ENCODE data around the gene COL4A1. TPM values are rescaled to one million over a fixed set of nuclear protein-coding genes. Genes with fewer than 3 reads are reported as not detected.
A peak's percentile ranks its signal among the peaks of the same experiment; 100 is the strongest.

The COL4A1 gene
- polyA plus RNA-seq, 2 of the 4 experiments (the other 2 are of a cell fraction), result 23.8 to 71.3 TPM

GRCh38 chr13:110119935-110120905 is 186.7 kb downstream of the COL4A1 start:
- no peak for FAIRE-seq
- POLR2A ChIA-PET, result no interaction called here
- Histone ChIP-seq H3K9me3 (no peaks in the 10 kb centered on the region), H3K4me1 (peaks cover 28% of the 10 kb centered on the region), H3K4me3 (no peak overlapping the region), H3K4me2 (peak overlapping the region; percentile 55), H3K27ac (peak overlapping the region; percentile 68 to 70; a peak in 5 of 6 replicates)
- CTCF ChIA-PET, result interaction anchor here (0.6 to 0.9 kb wide), 2 partner anchors 331 to 509 kb away, joined by 3 read pairs; no protein-coding TSS in a partner anchor
- WGBS (ENCODE audit: missing lambda C conversion rate), result 29% methylated on average over 16 of the region's 18 CpGs
- peak; percentile 59 for TF ChIP-seq FOSL2 (IDR thresholded peaks at IDR 0.05)
- TF ChIP-seq FOSL2 (CRISPR knock-in tag; IDR thresholded peaks at IDR 0.05), result peak; percentile 80
- no peak for TF ChIP-seq POLR2A (IDR thresholded peaks at IDR 0.05; ENCODE audit: low read length)
- TF ChIP-seq EP300 (IDR thresholded peaks at IDR 0.05), result peak in 1 of 2 experiments; percentile 47; a peak in 1 of 5 replicates
- TF ChIP-seq JUNB (IDR thresholded peaks at IDR 0.05), result 0 out of 2 replicates have a peak, but pooled peaks have one; percentile 45
- DNase-seq (ENCODE audit: low read depth in 1 of 2, low spot score in 1 of 2), result peak; percentile 52 to 68
- ATAC-seq, result peak; percentile 79 to 80

DNA sequence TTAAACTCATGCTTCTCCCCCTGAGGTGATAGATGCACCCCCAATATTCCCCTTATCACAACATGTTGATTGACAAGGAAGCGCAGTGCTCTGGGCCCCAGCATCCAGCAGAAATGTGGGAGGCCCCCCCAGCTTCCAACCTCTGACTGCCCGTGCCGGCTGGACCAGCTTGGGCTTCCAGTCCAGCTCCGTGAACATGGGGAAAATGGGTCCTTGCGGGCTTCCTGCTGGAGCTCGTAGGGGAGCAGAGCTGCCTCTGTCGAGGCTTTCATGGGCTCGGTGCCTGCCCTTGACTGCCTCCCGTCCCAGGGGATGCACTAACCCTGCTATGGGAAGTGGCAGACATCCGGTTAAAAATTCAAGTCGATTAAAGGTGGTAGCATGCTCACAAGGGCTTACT is 188.9 kb downstream of the COL4A1 start:
- CTCF ChIA-PET, result interaction anchor here (1.8 to 2.0 kb wide), 2 partner anchors 106 to 1156 kb away, joined by 4 to 8 read pairs; no protein-coding TSS in a partner anchor
- Histone ChIP-seq H3K4me2 (no peak overlapping the region), H3K27ac (peak overlapping the region in 1 of 2 experiments; percentile 19; a peak in 1 of 6 replicates), H3K4me3 (no peak overlapping the region), H3K4me1 (peaks cover 47% of the 10 kb centered on the region), H3K9me3 (no peaks in the 10 kb centered on the region)
- 87% methylated on average over 9 of the region's 11 CpGs for WGBS (ENCODE audit: missing lambda C conversion rate)
- POLR2A ChIA-PET, result interaction anchor here (0.6 kb wide), 1 partner anchor 360 kb away, joined by 7 read pairs; no protein-coding TSS in a partner anchor
- DNase-seq (ENCODE audit: low read depth in 1 of 2, low spot score in 1 of 2), result no peak
- no peak for TF ChIP-seq ATOH8 (CRISPR knock-in tag; IDR thresholded peaks at IDR 0.05; ENCODE audit: low read depth)
- TF ChIP-seq HEYL (CRISPR knock-in tag; IDR thresholded peaks at IDR 0.05), result no peak
- TF ChIP-seq KDM1A (IDR thresholded peaks at IDR 0.05; ENCODE audit: low read depth), result no peak
- TF ChIP-seq HOXB13 (CRISPR knock-in tag; IDR thresholded peaks at IDR 0.05; ENCODE audit: low read depth), result no peak
- no peak for TF ChIP-seq NPAS2 (CRISPR knock-in tag; IDR thresholded peaks at IDR 0.05; ENCODE audit: borderline replicate concordance)
- TF ChIP-seq HOXA7 (CRISPR knock-in tag; IDR thresholded peaks at IDR 0.05), result no peak
- no peak for TF ChIP-seq FOXS1 (CRISPR knock-in tag; IDR thresholded peaks at IDR 0.05)
- no peak for TF ChIP-seq BCL3 (IDR thresholded peaks at IDR 0.05)
- no peak for TF ChIP-seq RARB (CRISPR knock-in tag; IDR thresholded peaks at IDR 0.05)
- TF ChIP-seq TP53 (CRISPR knock-in tag; IDR thresholded peaks at IDR 0.05), result no peak
- TF ChIP-seq SREBF2 (IDR thresholded peaks at IDR 0.05), result no peak
- TF ChIP-seq NFE2L2 (conservative IDR thresholded peaks at IDR 0.05; ENCODE audit: low read length), result no peak
- FAIRE-seq, result no peak
- ATAC-seq, result no peak

DNA sequence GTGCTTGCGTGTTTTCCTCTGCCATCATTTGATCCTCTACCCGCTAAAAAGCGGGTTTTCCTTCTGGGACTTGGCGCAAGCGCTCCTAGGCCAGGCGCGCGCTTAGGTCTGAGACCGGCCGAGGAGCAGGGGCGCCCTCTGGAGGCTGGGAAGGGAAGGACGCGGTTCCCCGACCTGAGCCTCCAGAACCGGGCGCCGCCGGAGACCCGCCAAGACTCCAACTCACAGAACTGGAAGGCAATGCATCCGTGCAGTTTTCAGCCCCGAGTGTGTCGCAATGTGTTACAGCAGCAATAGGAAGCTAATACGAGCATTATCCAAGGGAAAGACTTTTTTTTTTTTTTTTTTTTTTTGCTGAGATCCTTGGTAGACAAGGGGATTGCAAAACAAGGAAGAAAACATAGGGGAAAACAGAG is 190.9 kb downstream of the COL4A1 start:
- peak overlapping the region; percentile 58 for H3K4me2 ChIP-seq
- peaks cover 47% of the 10 kb centered on the region for H3K4me1 ChIP-seq
- ChIA-PET CTCF (interaction anchor here (0.6 to 4.0 kb wide), 24 partner anchors 9 to 1915 kb away, joined by 3 to 18 read pairs (median 4); no protein-coding TSS in a partner anchor), POLR2A (interaction anchor here (0.6 to 1.2 kb wide), 2 partner anchors 246 to 1201 kb away, joined by 3 read pairs; no protein-coding TSS in a partner anchor)
- FAIRE-seq (no peak), DNase-seq (ENCODE audit: low read depth in 1 of 2, low spot score in 1 of 2) (peak; percentile 52 to 79), ATAC-seq (peak; percentile 79 to 92)
- H3K27ac ChIP-seq, result peak overlapping the region; percentile 38 to 40; a peak in 1 of 6 replicates
- 6% methylated on average over 23 of the region's 23 CpGs for WGBS (ENCODE audit: missing lambda C conversion rate)
- no peaks in the 10 kb centered on the region for H3K9me3 ChIP-seq
- H3K4me3 ChIP-seq, result no peak overlapping the region
- TF ChIP-seq, protein P1, sequence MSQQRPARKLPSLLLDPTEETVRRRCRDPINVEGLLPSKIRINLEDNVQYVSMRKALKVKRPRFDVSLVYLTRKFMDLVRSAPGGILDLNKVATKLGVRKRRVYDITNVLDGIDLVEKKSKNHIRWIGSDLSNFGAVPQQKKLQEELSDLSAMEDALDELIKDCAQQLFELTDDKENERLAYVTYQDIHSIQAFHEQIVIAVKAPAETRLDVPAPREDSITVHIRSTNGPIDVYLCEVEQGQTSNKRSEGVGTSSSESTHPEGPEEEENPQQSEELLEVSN (IDR thresholded peaks at IDR 0.05; ENCODE audit: borderline replicate concordance, low read depth), result no peak
- TF ChIP-seq SMC3 (IDR thresholded peaks at IDR 0.05) (peak; percentile 70), MYC (IDR thresholded peaks at IDR 0.05; ENCODE audit: borderline replicate concordance, low read length) (no peak), JUNB (IDR thresholded peaks at IDR 0.05) (no peak), TFCP2L1 (CRISPR knock-in tag; IDR thresholded peaks at IDR 0.05) (no peak), CEBPB (IDR thresholded peaks at IDR 0.05) (0 out of 4 replicates have a peak, but pooled peaks have one; percentile 14 to 38), MAFK (IDR thresholded peaks at IDR 0.05; ENCODE audit: partially characterized antibody) (no peak), MAX (IDR thresholded peaks at IDR 0.05) (no peak)
- TF ChIP-seq, protein P2, sequence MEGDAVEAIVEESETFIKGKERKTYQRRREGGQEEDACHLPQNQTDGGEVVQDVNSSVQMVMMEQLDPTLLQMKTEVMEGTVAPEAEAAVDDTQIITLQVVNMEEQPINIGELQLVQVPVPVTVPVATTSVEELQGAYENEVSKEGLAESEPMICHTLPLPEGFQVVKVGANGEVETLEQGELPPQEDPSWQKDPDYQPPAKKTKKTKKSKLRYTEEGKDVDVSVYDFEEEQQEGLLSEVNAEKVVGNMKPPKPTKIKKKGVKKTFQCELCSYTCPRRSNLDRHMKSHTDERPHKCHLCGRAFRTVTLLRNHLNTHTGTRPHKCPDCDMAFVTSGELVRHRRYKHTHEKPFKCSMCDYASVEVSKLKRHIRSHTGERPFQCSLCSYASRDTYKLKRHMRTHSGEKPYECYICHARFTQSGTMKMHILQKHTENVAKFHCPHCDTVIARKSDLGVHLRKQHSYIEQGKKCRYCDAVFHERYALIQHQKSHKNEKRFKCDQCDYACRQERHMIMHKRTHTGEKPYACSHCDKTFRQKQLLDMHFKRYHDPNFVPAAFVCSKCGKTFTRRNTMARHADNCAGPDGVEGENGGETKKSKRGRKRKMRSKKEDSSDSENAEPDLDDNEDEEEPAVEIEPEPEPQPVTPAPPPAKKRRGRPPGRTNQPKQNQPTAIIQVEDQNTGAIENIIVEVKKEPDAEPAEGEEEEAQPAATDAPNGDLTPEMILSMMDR (IDR thresholded peaks at IDR 0.05), result peak; percentile 77

Measured in A549 (cell line).